ENCODE data around the gene PHACTR1. TPM values are rescaled to one million over a fixed set of nuclear protein-coding genes. Genes with fewer than 3 reads are reported as not detected.

PHACTR1 gene
- total RNA-seq, 1 experiment from 2014 or later = 15.5 TPM

DNA sequence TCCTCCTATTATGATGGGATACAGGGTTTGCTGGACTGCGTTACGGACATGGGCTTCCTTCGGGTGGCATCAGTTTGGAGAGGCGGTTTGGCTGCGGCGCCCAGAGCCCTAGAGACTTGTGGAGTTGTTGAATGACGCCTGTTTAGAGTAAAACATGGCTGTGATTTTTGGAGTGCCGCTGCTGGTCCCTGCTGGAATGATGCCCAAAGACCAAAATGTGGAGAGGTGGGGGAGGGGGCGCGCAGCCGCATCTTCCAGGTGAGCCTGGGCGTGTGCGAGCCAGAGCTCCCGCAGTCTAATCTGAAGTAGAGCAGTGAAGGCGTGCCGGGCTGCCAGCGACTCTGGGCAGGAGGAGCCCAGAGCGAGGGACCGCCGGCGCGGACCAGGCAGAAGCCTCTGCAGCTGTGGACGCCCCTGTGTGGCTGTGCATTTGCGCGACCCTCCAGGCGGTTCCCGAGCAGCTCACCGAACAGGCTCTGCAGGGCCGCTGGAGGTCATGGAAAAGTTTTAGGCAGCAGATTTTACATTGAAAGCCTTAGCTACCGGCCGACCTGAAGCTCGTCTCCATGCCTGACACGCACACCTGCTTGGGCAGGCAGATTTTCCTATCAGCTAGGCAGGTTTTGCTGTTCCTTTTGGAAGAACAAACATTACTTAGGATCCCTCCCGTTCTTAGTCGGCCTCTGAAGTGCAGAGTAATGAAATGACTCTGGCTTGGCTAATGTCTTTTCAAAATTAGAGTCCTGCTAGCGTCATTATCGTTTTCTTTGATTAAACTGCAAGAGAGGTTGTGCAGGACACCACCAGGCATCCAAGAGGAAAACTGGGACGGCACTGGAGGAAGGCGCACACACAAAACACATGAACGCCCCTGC lies 298.2 kb downstream of the PHACTR1 start (continued):
- TF ChIP-seq, protein P1, sequence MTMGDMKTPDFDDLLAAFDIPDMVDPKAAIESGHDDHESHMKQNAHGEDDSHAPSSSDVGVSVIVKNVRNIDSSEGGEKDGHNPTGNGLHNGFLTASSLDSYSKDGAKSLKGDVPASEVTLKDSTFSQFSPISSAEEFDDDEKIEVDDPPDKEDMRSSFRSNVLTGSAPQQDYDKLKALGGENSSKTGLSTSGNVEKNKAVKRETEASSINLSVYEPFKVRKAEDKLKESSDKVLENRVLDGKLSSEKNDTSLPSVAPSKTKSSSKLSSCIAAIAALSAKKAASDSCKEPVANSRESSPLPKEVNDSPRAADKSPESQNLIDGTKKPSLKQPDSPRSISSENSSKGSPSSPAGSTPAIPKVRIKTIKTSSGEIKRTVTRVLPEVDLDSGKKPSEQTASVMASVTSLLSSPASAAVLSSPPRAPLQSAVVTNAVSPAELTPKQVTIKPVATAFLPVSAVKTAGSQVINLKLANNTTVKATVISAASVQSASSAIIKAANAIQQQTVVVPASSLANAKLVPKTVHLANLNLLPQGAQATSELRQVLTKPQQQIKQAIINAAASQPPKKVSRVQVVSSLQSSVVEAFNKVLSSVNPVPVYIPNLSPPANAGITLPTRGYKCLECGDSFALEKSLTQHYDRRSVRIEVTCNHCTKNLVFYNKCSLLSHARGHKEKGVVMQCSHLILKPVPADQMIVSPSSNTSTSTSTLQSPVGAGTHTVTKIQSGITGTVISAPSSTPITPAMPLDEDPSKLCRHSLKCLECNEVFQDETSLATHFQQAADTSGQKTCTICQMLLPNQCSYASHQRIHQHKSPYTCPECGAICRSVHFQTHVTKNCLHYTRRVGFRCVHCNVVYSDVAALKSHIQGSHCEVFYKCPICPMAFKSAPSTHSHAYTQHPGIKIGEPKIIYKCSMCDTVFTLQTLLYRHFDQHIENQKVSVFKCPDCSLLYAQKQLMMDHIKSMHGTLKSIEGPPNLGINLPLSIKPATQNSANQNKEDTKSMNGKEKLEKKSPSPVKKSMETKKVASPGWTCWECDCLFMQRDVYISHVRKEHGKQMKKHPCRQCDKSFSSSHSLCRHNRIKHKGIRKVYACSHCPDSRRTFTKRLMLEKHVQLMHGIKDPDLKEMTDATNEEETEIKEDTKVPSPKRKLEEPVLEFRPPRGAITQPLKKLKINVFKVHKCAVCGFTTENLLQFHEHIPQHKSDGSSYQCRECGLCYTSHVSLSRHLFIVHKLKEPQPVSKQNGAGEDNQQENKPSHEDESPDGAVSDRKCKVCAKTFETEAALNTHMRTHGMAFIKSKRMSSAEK (CRISPR knock-in tag; IDR thresholded peaks at IDR 0.05; ENCODE audit: borderline replicate concordance) = no peak

DNA sequence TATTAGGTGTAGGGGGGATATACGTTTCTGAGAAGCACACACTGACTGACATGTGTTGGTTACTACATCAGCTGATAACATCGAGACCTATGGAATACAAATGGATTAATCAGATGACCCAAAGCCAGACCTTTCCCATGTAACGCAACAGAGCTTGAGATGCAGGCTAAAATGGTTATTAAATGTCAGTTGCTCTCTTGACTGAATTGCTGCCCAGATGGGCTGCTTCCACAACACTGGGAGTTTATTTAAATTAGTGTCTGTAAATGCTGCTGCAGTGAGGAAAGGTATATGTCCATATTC lies 298.8 kb downstream of the PHACTR1 start:
- Mint-ChIP-seq H3K36me3 (no peaks in the 10 kb centered on the region), H3K4me1 (peaks cover 37% of the 10 kb centered on the region), H3K4me3 (peak overlapping the region; percentile 82), H3K27ac (no peak overlapping the region), H3K27me3 (ENCODE audit: low read depth) (peaks cover 54% of the 10 kb centered on the region), H3K9me3 (no peaks in the 10 kb centered on the region)
- no peak for ATAC-seq
- TF ChIP-seq, protein P2, sequence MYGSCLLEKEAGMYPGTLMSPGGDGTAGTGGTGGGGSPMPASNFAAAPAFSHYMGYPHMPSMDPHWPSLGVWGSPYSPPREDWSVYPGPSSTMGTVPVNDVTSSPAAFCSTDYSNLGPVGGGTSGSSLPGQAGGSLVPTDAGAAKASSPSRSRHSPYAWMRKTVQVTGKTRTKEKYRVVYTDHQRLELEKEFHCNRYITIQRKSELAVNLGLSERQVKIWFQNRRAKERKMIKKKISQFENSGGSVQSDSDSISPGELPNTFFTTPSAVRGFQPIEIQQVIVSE (CRISPR knock-in tag; IDR thresholded peaks at IDR 0.05; ENCODE audit: borderline replicate concordance) = no peak
- TF ChIP-seq CREM (CRISPR knock-in tag; IDR thresholded peaks at IDR 0.05) (no peak), ZNF121 (CRISPR knock-in tag; IDR thresholded peaks at IDR 0.05) (no peak), ZNF138 (CRISPR knock-in tag; conservative IDR thresholded peaks at IDR 0.05) (no peak)
- TF ChIP-seq, protein P3, sequence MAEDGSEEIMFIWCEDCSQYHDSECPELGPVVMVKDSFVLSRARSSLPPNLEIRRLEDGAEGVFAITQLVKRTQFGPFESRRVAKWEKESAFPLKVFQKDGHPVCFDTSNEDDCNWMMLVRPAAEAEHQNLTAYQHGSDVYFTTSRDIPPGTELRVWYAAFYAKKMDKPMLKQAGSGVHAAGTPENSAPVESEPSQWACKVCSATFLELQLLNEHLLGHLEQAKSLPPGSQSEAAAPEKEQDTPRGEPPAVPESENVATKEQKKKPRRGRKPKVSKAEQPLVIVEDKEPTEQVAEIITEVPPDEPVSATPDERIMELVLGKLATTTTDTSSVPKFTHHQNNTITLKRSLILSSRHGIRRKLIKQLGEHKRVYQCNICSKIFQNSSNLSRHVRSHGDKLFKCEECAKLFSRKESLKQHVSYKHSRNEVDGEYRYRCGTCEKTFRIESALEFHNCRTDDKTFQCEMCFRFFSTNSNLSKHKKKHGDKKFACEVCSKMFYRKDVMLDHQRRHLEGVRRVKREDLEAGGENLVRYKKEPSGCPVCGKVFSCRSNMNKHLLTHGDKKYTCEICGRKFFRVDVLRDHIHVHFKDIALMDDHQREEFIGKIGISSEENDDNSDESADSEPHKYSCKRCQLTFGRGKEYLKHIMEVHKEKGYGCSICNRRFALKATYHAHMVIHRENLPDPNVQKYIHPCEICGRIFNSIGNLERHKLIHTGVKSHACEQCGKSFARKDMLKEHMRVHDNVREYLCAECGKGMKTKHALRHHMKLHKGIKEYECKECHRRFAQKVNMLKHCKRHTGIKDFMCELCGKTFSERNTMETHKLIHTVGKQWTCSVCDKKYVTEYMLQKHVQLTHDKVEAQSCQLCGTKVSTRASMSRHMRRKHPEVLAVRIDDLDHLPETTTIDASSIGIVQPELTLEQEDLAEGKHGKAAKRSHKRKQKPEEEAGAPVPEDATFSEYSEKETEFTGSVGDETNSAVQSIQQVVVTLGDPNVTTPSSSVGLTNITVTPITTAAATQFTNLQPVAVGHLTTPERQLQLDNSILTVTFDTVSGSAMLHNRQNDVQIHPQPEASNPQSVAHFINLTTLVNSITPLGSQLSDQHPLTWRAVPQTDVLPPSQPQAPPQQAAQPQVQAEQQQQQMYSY (CRISPR knock-in tag; IDR thresholded peaks at IDR 0.05) = no peak
- TF ChIP-seq, protein P4, sequence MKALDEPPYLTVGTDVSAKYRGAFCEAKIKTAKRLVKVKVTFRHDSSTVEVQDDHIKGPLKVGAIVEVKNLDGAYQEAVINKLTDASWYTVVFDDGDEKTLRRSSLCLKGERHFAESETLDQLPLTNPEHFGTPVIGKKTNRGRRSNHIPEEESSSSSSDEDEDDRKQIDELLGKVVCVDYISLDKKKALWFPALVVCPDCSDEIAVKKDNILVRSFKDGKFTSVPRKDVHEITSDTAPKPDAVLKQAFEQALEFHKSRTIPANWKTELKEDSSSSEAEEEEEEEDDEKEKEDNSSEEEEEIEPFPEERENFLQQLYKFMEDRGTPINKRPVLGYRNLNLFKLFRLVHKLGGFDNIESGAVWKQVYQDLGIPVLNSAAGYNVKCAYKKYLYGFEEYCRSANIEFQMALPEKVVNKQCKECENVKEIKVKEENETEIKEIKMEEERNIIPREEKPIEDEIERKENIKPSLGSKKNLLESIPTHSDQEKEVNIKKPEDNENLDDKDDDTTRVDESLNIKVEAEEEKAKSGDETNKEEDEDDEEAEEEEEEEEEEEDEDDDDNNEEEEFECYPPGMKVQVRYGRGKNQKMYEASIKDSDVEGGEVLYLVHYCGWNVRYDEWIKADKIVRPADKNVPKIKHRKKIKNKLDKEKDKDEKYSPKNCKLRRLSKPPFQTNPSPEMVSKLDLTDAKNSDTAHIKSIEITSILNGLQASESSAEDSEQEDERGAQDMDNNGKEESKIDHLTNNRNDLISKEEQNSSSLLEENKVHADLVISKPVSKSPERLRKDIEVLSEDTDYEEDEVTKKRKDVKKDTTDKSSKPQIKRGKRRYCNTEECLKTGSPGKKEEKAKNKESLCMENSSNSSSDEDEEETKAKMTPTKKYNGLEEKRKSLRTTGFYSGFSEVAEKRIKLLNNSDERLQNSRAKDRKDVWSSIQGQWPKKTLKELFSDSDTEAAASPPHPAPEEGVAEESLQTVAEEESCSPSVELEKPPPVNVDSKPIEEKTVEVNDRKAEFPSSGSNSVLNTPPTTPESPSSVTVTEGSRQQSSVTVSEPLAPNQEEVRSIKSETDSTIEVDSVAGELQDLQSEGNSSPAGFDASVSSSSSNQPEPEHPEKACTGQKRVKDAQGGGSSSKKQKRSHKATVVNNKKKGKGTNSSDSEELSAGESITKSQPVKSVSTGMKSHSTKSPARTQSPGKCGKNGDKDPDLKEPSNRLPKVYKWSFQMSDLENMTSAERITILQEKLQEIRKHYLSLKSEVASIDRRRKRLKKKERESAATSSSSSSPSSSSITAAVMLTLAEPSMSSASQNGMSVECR (CRISPR knock-in tag; IDR thresholded peaks at IDR 0.05; ENCODE audit: borderline replicate concordance) = no peak
- ChIA-PET CTCF (interaction anchor here (1.3 to 2.4 kb wide), 3 partner anchors 57 to 106 kb away, joined by 4 to 15 read pairs (median 12); no protein-coding TSS in a partner anchor), POLR2A (no interaction called here)
- DNase-seq (ENCODE audit: low spot score) = no peak

DNA sequence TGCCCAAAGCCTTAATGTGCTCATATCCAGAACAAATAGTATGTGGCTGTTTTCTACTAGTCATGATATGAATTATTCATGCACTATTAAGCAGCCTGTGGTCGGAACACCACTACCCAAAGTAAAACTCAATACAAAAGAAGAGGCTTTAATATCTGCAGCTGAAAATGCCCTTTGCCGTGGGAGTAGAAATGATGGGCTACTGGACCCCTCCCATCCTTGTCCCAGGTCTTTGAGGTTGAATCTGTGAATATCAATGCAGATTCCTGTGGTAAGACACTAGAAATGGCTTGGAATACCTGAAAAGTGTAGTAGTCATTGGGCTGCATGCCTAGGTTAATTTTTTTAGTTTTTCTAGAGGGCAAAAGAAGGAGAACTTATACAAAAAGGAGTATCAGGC lies 308.0 kb downstream of the PHACTR1 start:
- H3K4me3 Mint-ChIP-seq = no peak overlapping the region
- CTCF ChIA-PET = no interaction called here
- no peaks in the 10 kb centered on the region for H3K27me3 Mint-ChIP-seq (ENCODE audit: low read depth)
- POLR2A ChIA-PET = no interaction called here
- ATAC-seq = no peak
- H3K9me3 Mint-ChIP-seq = no peaks in the 10 kb centered on the region
- H3K4me1 Mint-ChIP-seq = no peaks in the 10 kb centered on the region; the same call in 1 of the 2 replicates
- no peak for DNase-seq (ENCODE audit: low spot score)
- H3K36me3 Mint-ChIP-seq = no peaks in the 10 kb centered on the region
- no peak overlapping the region for H3K27ac Mint-ChIP-seq
- TF ChIP-seq MYBL2 (CRISPR knock-in tag; IDR thresholded peaks at IDR 0.05) = no peak
- TF ChIP-seq, protein P5, sequence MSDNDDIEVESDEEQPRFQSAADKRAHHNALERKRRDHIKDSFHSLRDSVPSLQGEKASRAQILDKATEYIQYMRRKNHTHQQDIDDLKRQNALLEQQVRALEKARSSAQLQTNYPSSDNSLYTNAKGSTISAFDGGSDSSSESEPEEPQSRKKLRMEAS (CRISPR knock-in tag; IDR thresholded peaks at IDR 0.05) = no peak
- no peak for TF ChIP-seq GTF2I (CRISPR knock-in tag; conservative IDR thresholded peaks at IDR 0.05)
- TF ChIP-seq FOXK1 (CRISPR knock-in tag; IDR thresholded peaks at IDR 0.05) = no peak
- TF ChIP-seq SOX15 (CRISPR knock-in tag; IDR thresholded peaks at IDR 0.05) = no peak
- no peak for TF ChIP-seq ZNF416 (CRISPR knock-in tag; IDR thresholded peaks at IDR 0.05)
- no peak for TF ChIP-seq EMX1 (CRISPR knock-in tag; IDR thresholded peaks at IDR 0.05)
- no peak for TF ChIP-seq SMAD4 (CRISPR knock-in tag; IDR thresholded peaks at IDR 0.05)
- TF ChIP-seq ZNF423 (CRISPR knock-in tag; IDR thresholded peaks at IDR 0.05) = no peak
- no peak for TF ChIP-seq NR1H2 (CRISPR knock-in tag; IDR thresholded peaks at IDR 0.05)
- TF ChIP-seq, protein P6, sequence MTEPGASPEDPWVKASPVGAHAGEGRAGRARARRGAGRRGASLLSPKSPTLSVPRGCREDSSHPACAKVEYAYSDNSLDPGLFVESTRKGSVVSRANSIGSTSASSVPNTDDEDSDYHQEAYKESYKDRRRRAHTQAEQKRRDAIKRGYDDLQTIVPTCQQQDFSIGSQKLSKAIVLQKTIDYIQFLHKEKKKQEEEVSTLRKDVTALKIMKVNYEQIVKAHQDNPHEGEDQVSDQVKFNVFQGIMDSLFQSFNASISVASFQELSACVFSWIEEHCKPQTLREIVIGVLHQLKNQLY (CRISPR knock-in tag; IDR thresholded peaks at IDR 0.05) = no peak
- no peak for TF ChIP-seq ZBTB21 (CRISPR knock-in tag; IDR thresholded peaks at IDR 0.05; ENCODE audit: borderline replicate concordance)

All from WTC11 (cell line).